Globus pallidus (tissue), 1 donor: ENCODE results near the gene OBSCN.

Source experiments
- DNase-seq: peaks from one replicate; pipeline ENCODE4 v3.0.0-alpha.2; 2015; ENCODE audit warnings: low spot score

The OBSCN gene

GRCh38 chr1:228207851-228208821 is at the start of gene OBSCN:
OBSCN (plus strand) TSS chr1:228208044; CDS start chr1:228211784, 3,740 bp downstream.
- DNase-seq = no peak

GRCh38 chr1:228158151-228159007 is 49.5 kb upstream of the OBSCN start:
- DNase-seq = no peak

- DNase-seq = no peak
Measured at GRCh38 chr1:228159008-228159665, 48.7 kb upstream of the OBSCN start.

GRCh38 chr1:228160201-228160761 is 47.6 kb upstream of the OBSCN start:
- no peak for DNase-seq

- no peak for DNase-seq
Measured at GRCh38 chr1:228161362-228161761, 46.5 kb upstream of the OBSCN start.

GRCh38 chr1:228161866-228162265 is 46.0 kb upstream of the OBSCN start:
- no peak for DNase-seq

GRCh38 chr1:228162286-228163006 is 45.4 kb upstream of the OBSCN start:
- DNase-seq = no peak

- DNase-seq = no peak
Measured at GRCh38 chr1:228163007-228163753, 44.7 kb upstream of the OBSCN start.

GRCh38 chr1:228163776-228164519 is 43.9 kb upstream of the OBSCN start:
- DNase-seq = no peak

GRCh38 chr1:228164561-228165371 is 43.1 kb upstream of the OBSCN start:
- DNase-seq = no peak

GRCh38 chr1:228165372-228166169 is 42.3 kb upstream of the OBSCN start, which contains the start of gene IBA57:
IBA57 (plus strand) TSS chr1:228165804; CDS start chr1:228165817, 13 bp downstream.
- peak; percentile 99 for DNase-seq

GRCh38 chr1:228166170-228166936 is 41.5 kb upstream of the OBSCN start:
- DNase-seq = peak; percentile 81

GRCh38 chr1:228168563-228169270 is 39.1 kb upstream of the OBSCN start:
- no peak for DNase-seq

GRCh38 chr1:228169345-228169744 is 38.5 kb upstream of the OBSCN start:
- no peak for DNase-seq

GRCh38 chr1:228170666-228171065 is 37.2 kb upstream of the OBSCN start:
- DNase-seq = no peak

GRCh38 chr1:228171221-228171891 is 36.5 kb upstream of the OBSCN start:
- DNase-seq = no peak
